Effector memory CD8-positive, alpha-beta T cell (primary cell): Measurements from ENCODE around the gene NDUFS4.
"Not testable (repeated sequence)": the region's sequence is repeated elsewhere in the genome, so short reads cannot be mapped to it uniquely, and the experiment has no call there.

Experiments
- ATAC-seq: fragments of 150-1000 bp; cut with Tn5 transposase; replicated peaks from 2 replicates; pipeline ENCODE4 v1.10.0; 2021; ENCODE audit warnings: mild to moderate bottlenecking, moderate library complexity
- DNase-seq, 3 experiments: peaks; one replicate each; pipeline ENCODE4 v3.0.0; 2021
- H3K27ac Mint-ChIP-seq, 2 donors: one replicate each; pipeline ENCODE4 v1.8.0; 2022; ENCODE audit warnings: mild to moderate bottlenecking in 2 of 2, mixed read lengths in 2 of 2, moderate library complexity in 2 of 2
- H3K27me3 Mint-ChIP-seq, 2 donors: one replicate each; pipeline ENCODE4 v1.8.0; 2022; ENCODE audit warnings: mixed read lengths in 2 of 2
- H3K36me3 Mint-ChIP-seq: one replicate; pipeline ENCODE4 v1.8.0; 2022; ENCODE audit warnings: mild to moderate bottlenecking, moderate library complexity, mixed read lengths; ENCODE audit not compliant: insufficient read depth
- H3K4me1 Mint-ChIP-seq, 2 donors: one replicate each; pipeline ENCODE4 v1.8.0; 2022; ENCODE audit warnings: low read depth in 2 of 2, mixed read lengths in 2 of 2
- H3K4me3 Mint-ChIP-seq, 2 donors: one replicate each; pipeline ENCODE4 v1.8.0; 2022; ENCODE audit warnings: mild to moderate bottlenecking in 2 of 2, mixed read lengths in 2 of 2, moderate library complexity in 2 of 2
- H3K9me3 Mint-ChIP-seq, 2 donors: one replicate each; pipeline ENCODE4 v1.8.0; 2022; ENCODE audit warnings: mixed read lengths in 2 of 2

The NDUFS4 gene

DNA sequence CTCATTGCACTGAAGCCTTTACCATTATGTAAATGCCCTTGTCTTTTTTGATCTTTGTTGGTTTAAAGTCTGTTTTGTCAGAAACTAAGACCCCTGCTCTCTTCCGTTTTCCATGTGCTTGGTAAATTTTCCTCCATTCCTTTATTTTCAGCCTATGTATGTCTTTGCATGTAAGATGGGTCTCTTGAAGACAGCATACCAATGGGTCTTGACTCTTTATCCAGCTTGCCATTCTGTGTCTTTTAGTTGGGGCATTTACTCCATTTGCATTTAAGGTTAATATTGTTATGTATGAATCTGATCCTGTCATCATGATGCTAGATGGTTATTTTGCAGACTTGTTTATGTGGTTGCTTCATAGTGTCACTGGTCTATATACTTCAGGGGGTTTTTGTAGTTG is 150.0 kb downstream of the NDUFS4 start:
- not testable (repeated sequence) for H3K27ac Mint-ChIP-seq, ATAC-seq, DNase-seq, H3K4me1 Mint-ChIP-seq, H3K27me3 Mint-ChIP-seq, H3K4me3 Mint-ChIP-seq, H3K36me3 Mint-ChIP-seq
- H3K9me3 Mint-ChIP-seq = peaks cover 7 to 24% of the 10 kb centered on the region in 2 donors

DNA sequence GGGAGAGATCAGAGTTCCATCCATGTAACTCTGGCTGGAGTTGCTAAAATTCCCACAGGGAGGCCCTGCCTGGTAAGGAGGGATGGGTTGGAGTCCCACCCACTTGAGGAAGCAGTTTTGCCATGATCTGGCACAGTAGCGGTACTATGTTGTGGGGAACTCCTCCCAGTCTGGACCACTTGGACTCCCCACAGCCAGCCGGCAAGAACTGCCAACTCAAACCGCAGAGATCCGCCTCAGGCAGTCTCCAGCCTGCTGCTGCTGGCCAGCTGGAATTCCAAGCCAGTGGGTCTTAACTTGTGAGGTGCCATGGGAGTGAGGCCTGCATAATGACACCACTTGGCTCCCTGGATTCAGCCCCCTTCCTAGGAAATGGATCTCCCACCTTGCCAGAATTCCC is 151.9 kb downstream of the NDUFS4 start:
- no peak for DNase-seq

DNA sequence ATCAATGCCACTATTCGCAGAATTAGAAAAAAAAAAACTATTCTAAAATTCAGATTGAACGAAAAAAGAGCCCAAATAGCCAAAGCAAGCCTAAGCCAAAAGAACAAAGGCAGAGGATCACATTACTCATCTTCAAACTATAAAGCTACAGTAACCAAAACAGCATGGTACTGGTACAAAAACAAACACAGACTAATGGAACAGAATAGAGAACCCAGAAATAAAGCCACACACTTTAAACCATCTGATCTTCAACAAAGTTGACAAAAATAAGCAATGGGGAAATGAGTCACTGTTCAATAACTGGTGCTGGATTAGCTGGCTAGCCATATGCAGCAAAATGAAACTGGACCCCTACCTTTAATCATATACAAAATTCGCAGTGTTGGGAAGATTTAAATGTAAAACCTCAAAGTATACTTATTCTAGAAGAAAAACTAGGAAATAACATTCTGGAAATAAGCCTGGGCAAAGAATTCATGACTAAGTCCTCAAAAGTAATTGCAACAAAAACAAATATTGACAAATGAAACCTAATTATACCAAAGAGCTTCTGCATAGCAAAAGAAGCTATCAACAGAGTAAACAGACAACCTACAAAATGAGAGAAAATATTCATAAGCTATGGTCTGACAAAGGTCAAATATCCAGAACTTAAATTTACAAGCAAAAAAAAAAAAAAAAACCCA is 153.7 kb downstream of the NDUFS4 start:
- peaks cover 0 to 6% of the 10 kb centered on the region in 2 donors for H3K27me3 Mint-ChIP-seq
- no peak overlapping the region for H3K27ac Mint-ChIP-seq
- H3K36me3 Mint-ChIP-seq = no peaks in the 10 kb centered on the region
- no peaks in the 10 kb centered on the region for H3K4me1 Mint-ChIP-seq
- no peak overlapping the region for H3K4me3 Mint-ChIP-seq
- DNase-seq (no peak), ATAC-seq (no peak)
- peaks cover 12 to 38% of the 10 kb centered on the region in 2 donors for H3K9me3 Mint-ChIP-seq

More for the DNA sequence above, 151.9 kb downstream of the NDUFS4 start:
- no peak for ATAC-seq
- Mint-ChIP-seq H3K27ac (no peak overlapping the region), H3K36me3 (no peaks in the 10 kb centered on the region), H3K4me3 (no peak overlapping the region), H3K27me3 (peaks cover 0 to 6% of the 10 kb centered on the region in 2 donors), H3K4me1 (no peaks in the 10 kb centered on the region), H3K9me3 (peaks cover 12 to 24% of the 10 kb centered on the region in 2 donors)

DNA sequence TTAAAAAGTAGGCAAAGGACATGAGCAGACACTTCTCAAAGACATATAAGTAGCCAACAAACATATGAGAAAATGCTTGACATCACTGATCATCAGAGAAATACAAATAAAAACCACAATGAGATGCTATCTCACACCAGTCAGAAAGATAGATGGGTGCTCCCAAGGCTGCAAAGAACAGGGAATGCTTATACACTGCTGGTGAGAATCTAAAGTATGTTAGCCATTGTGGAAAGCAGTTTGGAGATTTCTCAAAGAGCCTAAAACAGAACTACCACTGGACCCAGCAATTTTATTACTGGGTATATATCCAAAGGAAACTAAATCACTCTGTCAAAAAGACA is 154.2 kb downstream of the NDUFS4 start:
- peaks cover 0 to 6% of the 10 kb centered on the region in 2 donors for H3K27me3 Mint-ChIP-seq
- H3K4me3 Mint-ChIP-seq = no peak overlapping the region

DNA sequence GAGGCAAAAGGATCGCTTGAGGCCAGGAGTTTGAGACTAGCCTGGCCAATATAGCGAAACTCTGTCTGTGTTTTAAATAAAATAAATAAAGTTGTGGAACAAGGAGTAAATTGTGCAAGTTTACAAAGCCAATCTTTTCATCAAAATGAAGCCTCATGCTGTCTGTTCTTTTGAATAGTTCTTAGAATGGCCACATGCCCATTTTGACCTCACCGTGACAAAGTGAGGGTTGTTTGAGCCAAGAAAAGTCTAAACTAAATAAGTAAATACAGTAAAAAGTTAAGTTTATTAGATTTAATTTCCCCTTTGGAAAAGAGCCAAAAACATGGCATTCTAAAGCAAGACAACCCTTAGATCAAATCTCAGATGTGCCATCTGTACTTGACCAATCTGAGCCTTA is 165.7 kb downstream of the NDUFS4 start:
- peaks cover 0 to 5% of the 10 kb centered on the region in 2 donors for H3K27me3 Mint-ChIP-seq
- no peak overlapping the region for H3K27ac Mint-ChIP-seq
- no peak for ATAC-seq
- peaks cover 0 to 6% of the 10 kb centered on the region in 2 donors for H3K9me3 Mint-ChIP-seq
- no peaks in the 10 kb centered on the region for H3K36me3 Mint-ChIP-seq
- no peak overlapping the region for H3K4me3 Mint-ChIP-seq
- no peak for DNase-seq
- H3K4me1 Mint-ChIP-seq = no peaks in the 10 kb centered on the region

More for the DNA sequence above, 154.2 kb downstream of the NDUFS4 start:
- DNase-seq (no peak), ATAC-seq (no peak)
- H3K9me3 Mint-ChIP-seq = peaks cover 11 to 36% of the 10 kb centered on the region in 2 donors
- no peaks in the 10 kb centered on the region for H3K4me1 Mint-ChIP-seq
- no peak overlapping the region for H3K27ac Mint-ChIP-seq
- H3K36me3 Mint-ChIP-seq = no peaks in the 10 kb centered on the region

DNA sequence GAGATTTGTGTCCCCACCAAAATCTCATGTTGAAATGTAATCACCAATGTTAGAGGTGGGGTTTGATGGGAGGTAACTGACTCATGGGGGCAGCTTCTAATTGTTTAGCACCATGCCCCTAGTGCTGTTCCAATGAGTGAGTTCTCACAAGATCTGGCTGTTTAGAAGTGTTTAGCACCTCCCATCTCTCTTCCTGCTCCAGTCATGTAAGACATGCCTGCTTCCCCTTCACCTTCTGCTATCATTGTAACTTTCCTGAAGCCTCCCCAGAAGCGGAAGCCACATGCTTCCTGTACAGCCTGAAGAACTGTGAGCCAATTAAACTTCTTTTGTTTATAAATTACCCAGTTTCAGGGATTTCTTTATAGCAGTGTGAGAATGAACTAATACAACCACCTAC is 170.5 kb downstream of the NDUFS4 start:
- H3K4me3 Mint-ChIP-seq = no peak overlapping the region
- DNase-seq (no peak), ATAC-seq (no peak)
- H3K27me3 Mint-ChIP-seq = peaks cover 0 to 5% of the 10 kb centered on the region in 2 donors
- no peak overlapping the region for H3K27ac Mint-ChIP-seq
- H3K36me3 Mint-ChIP-seq = no peaks in the 10 kb centered on the region
- peaks cover 1 to 2% of the 10 kb centered on the region in 2 donors for H3K9me3 Mint-ChIP-seq
- no peaks in the 10 kb centered on the region for H3K4me1 Mint-ChIP-seq
